GM18505 (cell line): ENCODE measurements around the gene DQX1.
A peak's percentile ranks its signal among the peaks of the same experiment; 100 is the strongest.

Experiments
- ATAC-seq: cut with Tn5 transposase; IDR thresholded peaks from one replicate; pipeline ENCODE4 v1.9.1; 2021; ENCODE audit not compliant: unreplicated experiment
- POLR2A ChIP-seq: IDR thresholded peaks from 4 replicates; pipeline ENCODE4 v1.6.1; 2011; ENCODE audit warnings: borderline replicate concordance; ENCODE audit not compliant: insufficient read depth, insufficient read length; ENCODE audit errors: extremely low read depth

The DQX1 gene

GRCh38 chr2:74515271-74515980 is 10.6 kb downstream of the DQX1 start:
- ATAC-seq = no peak
- TF ChIP-seq POLR2A = no peak

- ATAC-seq = no peak
- no peak for TF ChIP-seq POLR2A
Measured at GRCh38 chr2:74514368-74515270, 11.4 kb downstream of the DQX1 start, which contains the start of gene TLX2. Gene TLX2, plus strand, starts transcription at chr2:74514450. Its CDS starts 357 bp downstream, at chr2:74514807.

- ATAC-seq = no peak
- no peak for TF ChIP-seq POLR2A
Measured at GRCh38 chr2:74513605-74514367, 12.2 kb downstream of the DQX1 start.

- no peak for TF ChIP-seq POLR2A
- ATAC-seq = no peak
Measured at GRCh38 chr2:74512744-74513604, 13.1 kb downstream of the DQX1 start.

- ATAC-seq = no peak
- no peak for TF ChIP-seq POLR2A
Measured at GRCh38 chr2:74511104-74511989, 14.7 kb downstream of the DQX1 start.

- no peak for TF ChIP-seq POLR2A
- ATAC-seq = no peak
Measured at GRCh38 chr2:74510272-74510671, 15.8 kb downstream of the DQX1 start.

- no peak for TF ChIP-seq POLR2A
- peak; percentile 14 for ATAC-seq
Measured at GRCh38 chr2:74507926-74508520, 18.0 kb downstream of the DQX1 start.

- TF ChIP-seq POLR2A = peak; percentile 94
Measured at GRCh38 chr2:74507145-74507925, 18.7 kb downstream of the DQX1 start, which contains the start of gene PCGF1. Gene PCGF1, minus strand, starts transcription at chr2:74507695. Its CDS starts 27 bp downstream, at chr2:74507668.

GRCh38 chr2:74505448-74506246 is 20.4 kb downstream of the DQX1 start:
- ATAC-seq = no peak
- no peak for TF ChIP-seq POLR2A

More at GRCh38 chr2:74507145-74507925, 18.7 kb downstream of the DQX1 start, which contains the start of gene PCGF1:
- peak; percentile 87 for ATAC-seq

- no peak for ATAC-seq
- TF ChIP-seq POLR2A = no peak
Measured at GRCh38 chr2:74504591-74504990, 21.4 kb downstream of the DQX1 start.
